Gastrocnemius medialis (tissue), 4 donors: ENCODE data around the gene CNR2. TPM values are rescaled to one million over a fixed set of nuclear protein-coding genes. Genes with fewer than 3 reads are reported as not detected.

Experiments used
- ATAC-seq, 2 donors: fragments of 150-250 bp; one replicate each; pipeline ENCODE4 v1.9.1; 2016
- DNase-seq, 2 donors: peaks; one replicate each; pipeline ENCODE4 v3.0.0-alpha.2; 2019
- H3K27ac ChIP-seq, 4 donors: fragments of 200-600 bp; sonication (generic); 1 replicate in 1 of 4; 2 replicates in 3 of 4; pipeline ENCODE4 v1.5.1; 2016 to 2018; ENCODE audit warnings: mild to moderate bottlenecking in 2 of 4, moderate library complexity in 1 of 4
- H3K27me3 ChIP-seq, 3 donors: fragments of 200-600 bp; sonication (generic) in 2 of 3; 1 replicate in 1 of 3; 2 replicates in 2 of 3; pipeline versions ENCODE4 v1.5.1 to v1.6.0; 2016 to 2019; ENCODE audit warnings: mild to moderate bottlenecking in 1 of 3, moderate library complexity in 1 of 3
- H3K36me3 ChIP-seq, 2 donors: fragments of 200-600 bp; sonication (generic) in 1 of 2; one replicate each; pipeline ENCODE4 v1.5.1; 2017 to 2018
- H3K4me1 ChIP-seq, 2 donors: fragments of 200-600 bp; sonication (generic) in 1 of 2; one replicate each; pipeline ENCODE4 v1.5.1; 2016 to 2017; ENCODE audit warnings: mild to moderate bottlenecking in 2 of 2
- H3K4me3 ChIP-seq, 4 donors: fragments of 200-600 bp; sonication (generic) in 3 of 4; 1 replicate in 1 of 4; 2 replicates in 3 of 4; pipeline ENCODE4 v1.5.1; 2016 to 2019; ENCODE audit warnings: mild to moderate bottlenecking in 2 of 4
- H3K9me3 ChIP-seq, 3 donors: fragments of 200-600 bp; sonication (generic) in 2 of 3; 1 replicate in 1 of 3; 2 replicates in 2 of 3; pipeline ENCODE4 v1.5.1; 2016 to 2019
- POLR2A ChIP-seq, 2 donors: fragments of 450-650 bp; IDR thresholded peaks; one replicate each; pipeline ENCODE4 v1.6.1; 2017; ENCODE audit warnings: antibody characterized with exemption in 2 of 2, mild to moderate bottlenecking in 2 of 2, moderate library complexity in 2 of 2
- in situ Hi-C, 4 donors: fragments of 200-750 bp; cut with MboI; loops; one replicate each; pipeline versions ENCODE4 v1.15.0 to v1.8.0; 2017; ENCODE audit warnings: low sequenced_read_pairs in 4 of 4
- intact Hi-C: fragments of 100-400 bp; cut with DNase I; formaldehyde crosslinking; loops from one replicate; pipeline ENCODE4 v1.15.1; 2023; ENCODE audit warnings: low total_unique reads
- total RNA-seq, 4 donors: library from RNA; depleted of rRNA; stranded (reverse); fragments of >200 nt; gene quantifications; one replicate each; pipeline versions ENCODE4 v1.1.0 to v1.2.3, GENCODE V29; 2016
- TF ChIP-seq, protein P1 (sequence below), 5 experiments: fragments of 450-650 bp in 3 of 5; fragments of 200-600 bp in 2 of 5; sonication (generic) in 2 of 5; IDR thresholded peaks in 4 of 5; conservative IDR thresholded peaks in 1 of 5; 1 replicate in 4 of 5; 2 replicates in 1 of 5; pipeline ENCODE4 v1.5.1; 2016 to 2019; ENCODE audit warnings: antibody characterized with exemption in 5 of 5, mild to moderate bottlenecking in 3 of 5, moderate library complexity in 3 of 5

CNR2 gene
- total RNA-seq, 4 donors from 2014 or later, result not detected

DNA sequence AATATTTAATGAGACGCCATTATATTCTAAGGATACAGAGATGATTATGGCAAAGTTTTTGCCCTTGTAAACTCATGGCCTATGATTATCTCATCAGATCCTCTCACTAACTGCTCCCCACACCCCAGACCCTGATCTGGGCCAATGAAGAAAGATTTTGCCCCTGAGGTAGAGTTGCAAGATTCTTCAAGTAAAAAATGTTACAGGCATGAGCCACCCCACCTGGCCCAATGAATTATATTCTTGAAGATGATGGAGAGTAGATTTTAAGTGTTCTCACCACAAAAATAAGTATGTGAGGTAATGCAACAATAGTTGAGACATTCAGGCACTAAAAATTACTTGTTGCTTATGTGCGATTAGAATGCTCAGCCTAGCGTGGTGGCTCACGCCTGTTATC lies 1.8 kb upstream of the CNR2 start:
- Histone ChIP-seq H3K36me3 (no peaks in the 10 kb centered on the region), H3K27ac (no peak overlapping the region), H3K9me3 (no peaks in the 10 kb centered on the region), H3K27me3 (no peaks in the 10 kb centered on the region), H3K4me3 (no peak overlapping the region), H3K4me1 (peaks cover 3% of the 10 kb centered on the region in 2 donors)
- in situ Hi-C loops (no loop called here), intact Hi-C loops (no loop called here)
- DNase-seq (no peak), ATAC-seq (no peak)
- no peak for TF ChIP-seq POLR2A (IDR thresholded peaks at IDR 0.05)
- TF ChIP-seq, protein P1, sequence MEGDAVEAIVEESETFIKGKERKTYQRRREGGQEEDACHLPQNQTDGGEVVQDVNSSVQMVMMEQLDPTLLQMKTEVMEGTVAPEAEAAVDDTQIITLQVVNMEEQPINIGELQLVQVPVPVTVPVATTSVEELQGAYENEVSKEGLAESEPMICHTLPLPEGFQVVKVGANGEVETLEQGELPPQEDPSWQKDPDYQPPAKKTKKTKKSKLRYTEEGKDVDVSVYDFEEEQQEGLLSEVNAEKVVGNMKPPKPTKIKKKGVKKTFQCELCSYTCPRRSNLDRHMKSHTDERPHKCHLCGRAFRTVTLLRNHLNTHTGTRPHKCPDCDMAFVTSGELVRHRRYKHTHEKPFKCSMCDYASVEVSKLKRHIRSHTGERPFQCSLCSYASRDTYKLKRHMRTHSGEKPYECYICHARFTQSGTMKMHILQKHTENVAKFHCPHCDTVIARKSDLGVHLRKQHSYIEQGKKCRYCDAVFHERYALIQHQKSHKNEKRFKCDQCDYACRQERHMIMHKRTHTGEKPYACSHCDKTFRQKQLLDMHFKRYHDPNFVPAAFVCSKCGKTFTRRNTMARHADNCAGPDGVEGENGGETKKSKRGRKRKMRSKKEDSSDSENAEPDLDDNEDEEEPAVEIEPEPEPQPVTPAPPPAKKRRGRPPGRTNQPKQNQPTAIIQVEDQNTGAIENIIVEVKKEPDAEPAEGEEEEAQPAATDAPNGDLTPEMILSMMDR (IDR thresholded peaks at IDR 0.05 in 4 of 5, conservative IDR thresholded peaks at IDR 0.05 in 1 of 5), result no peak

DNA sequence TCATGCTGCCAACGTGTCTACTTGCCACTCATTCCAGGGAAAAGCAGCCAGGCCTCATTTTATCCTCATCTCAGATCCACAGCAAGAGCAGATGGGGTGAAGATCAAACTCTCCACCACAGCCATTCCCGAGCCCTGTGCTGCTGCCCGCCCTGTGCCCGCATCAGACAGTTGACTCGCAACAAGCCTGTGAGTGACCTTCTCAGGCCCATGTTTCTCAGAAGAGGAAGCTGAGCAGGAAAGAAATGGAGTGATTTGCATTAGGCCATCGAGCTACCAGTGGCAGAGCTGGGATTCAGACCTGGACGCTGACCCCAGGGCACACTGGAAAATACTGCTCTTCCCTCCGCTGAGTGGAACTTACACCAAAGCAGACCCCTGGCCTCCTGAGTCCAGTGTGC lies 1.2 kb downstream of the CNR2 start:
- Histone ChIP-seq H3K4me1 (no peaks in the 10 kb centered on the region), H3K36me3 (no peaks in the 10 kb centered on the region), H3K9me3 (no peaks in the 10 kb centered on the region), H3K27ac (no peak overlapping the region), H3K27me3 (no peaks in the 10 kb centered on the region), H3K4me3 (no peak overlapping the region)
- DNase-seq, result no peak
- in situ Hi-C loops, result no loop called here
- no peak for ATAC-seq
- TF ChIP-seq POLR2A (IDR thresholded peaks at IDR 0.05), result no peak
- TF ChIP-seq, protein P1 (IDR thresholded peaks at IDR 0.05 in 4 of 5, conservative IDR thresholded peaks at IDR 0.05 in 1 of 5), result no peak
- intact Hi-C loops, result no loop called here

DNA sequence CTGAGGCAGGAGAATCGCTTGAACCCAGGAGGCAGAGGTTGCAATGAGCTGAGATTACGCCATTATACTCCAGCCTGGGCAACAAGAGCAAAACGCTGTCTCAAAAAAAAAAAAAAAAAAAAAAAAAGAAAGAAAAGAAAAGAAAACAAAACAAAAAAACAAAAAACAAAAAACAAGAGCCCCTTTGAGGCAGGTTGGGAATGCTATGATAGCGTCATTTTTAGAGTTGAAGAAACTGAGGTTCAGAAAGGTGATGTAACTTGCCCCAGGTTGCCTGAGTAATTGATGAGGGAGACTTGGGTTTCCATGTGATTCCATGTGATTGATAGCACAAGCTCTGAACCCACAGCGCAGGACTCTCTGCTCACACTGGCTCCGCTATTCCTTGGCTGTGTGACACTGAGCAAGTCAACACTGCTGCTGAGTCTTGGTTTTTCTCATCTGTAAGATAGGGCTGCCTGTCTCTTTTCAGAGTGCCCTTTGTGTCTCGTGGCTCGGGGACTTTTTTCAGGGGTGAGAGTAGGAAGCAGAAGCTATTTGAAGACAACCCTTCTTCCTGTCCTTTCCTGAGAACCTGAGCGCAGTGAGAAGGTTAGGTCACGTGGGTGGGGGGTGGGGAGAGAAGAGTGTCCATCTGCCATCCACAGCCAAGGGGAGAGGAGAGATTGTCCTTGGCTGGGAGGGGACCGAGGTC lies 2.5 kb downstream of the CNR2 start:
- no peak for TF ChIP-seq POLR2A (IDR thresholded peaks at IDR 0.05)
- TF ChIP-seq, protein P1 (IDR thresholded peaks at IDR 0.05 in 4 of 5, conservative IDR thresholded peaks at IDR 0.05 in 1 of 5), result no peak
- intact Hi-C loops, result no loop called here
- H3K27me3 ChIP-seq, result peaks cover 0 to 8% (median 4%) of the 10 kb centered on the region in 3 donors

DNA sequence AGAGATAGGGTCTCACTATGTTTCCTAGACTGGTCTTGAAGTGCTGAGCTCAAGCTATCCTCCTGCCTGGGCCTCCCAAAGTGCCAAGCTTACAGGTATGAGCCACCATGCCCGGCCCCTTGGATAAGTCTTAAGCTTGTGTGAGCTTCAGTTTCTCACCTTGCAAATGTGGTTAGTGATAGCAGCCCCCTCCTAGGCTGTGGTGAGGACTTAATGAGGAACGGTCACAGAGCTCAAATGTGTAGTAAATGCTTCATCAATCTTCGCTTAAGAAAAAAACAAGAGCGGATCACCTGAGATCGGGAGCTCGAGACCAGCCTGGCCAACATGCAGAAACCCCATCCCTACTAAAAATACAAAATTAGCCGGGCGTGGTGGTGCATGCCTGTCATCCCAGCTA lies 3.0 kb downstream of the CNR2 start:
- in situ Hi-C loops (no loop called here), intact Hi-C loops (no loop called here)
- no peak overlapping the region for H3K4me3 ChIP-seq
- no peaks in the 10 kb centered on the region for H3K36me3 ChIP-seq
- no peaks in the 10 kb centered on the region for H3K9me3 ChIP-seq
- TF ChIP-seq POLR2A (IDR thresholded peaks at IDR 0.05), result no peak
- TF ChIP-seq, protein P1 (IDR thresholded peaks at IDR 0.05 in 4 of 5, conservative IDR thresholded peaks at IDR 0.05 in 1 of 5), result no peak
- no peak for DNase-seq
- H3K27ac ChIP-seq, result no peak overlapping the region
- peaks cover 3 to 14% (median 8%) of the 10 kb centered on the region in 3 donors for H3K27me3 ChIP-seq
- no peaks in the 10 kb centered on the region for H3K4me1 ChIP-seq
- ATAC-seq, result no peak

More for the DNA sequence above, 2.5 kb downstream of the CNR2 start:
- in situ Hi-C loops, result no loop called here
- Histone ChIP-seq H3K4me3 (no peak overlapping the region), H3K27ac (no peak overlapping the region), H3K4me1 (no peaks in the 10 kb centered on the region), H3K9me3 (no peaks in the 10 kb centered on the region), H3K36me3 (no peaks in the 10 kb centered on the region)
- ATAC-seq (no peak), DNase-seq (no peak)

DNA sequence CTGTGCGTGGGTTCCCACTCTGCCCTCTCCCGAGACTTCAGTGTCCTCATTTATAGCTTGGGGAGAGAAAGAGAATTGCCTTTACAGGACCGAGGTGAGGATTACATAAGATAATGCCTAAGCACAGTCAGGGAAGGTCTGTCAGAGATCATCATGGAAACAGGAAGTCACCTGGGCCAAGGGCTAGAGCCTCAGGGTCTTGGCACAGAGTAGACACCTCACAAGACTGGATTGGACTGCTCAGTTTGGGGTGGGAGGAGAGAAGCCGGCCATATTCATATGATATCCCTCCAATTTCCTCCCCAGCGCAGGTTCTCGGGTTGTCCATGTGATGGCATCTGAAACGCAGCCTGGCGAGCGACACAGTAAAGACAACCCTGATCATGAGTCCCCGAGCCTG lies 3.8 kb downstream of the CNR2 start:
- in situ Hi-C loops (no loop called here), intact Hi-C loops (no loop called here)
- no peak overlapping the region for H3K27ac ChIP-seq
- H3K4me3 ChIP-seq, result no peak overlapping the region
- DNase-seq (no peak), ATAC-seq (peak in 1 of 2 donors; percentile 30)
- H3K4me1 ChIP-seq, result no peaks in the 10 kb centered on the region
- H3K36me3 ChIP-seq, result no peaks in the 10 kb centered on the region
- TF ChIP-seq, protein P1 (IDR thresholded peaks at IDR 0.05 in 4 of 5, conservative IDR thresholded peaks at IDR 0.05 in 1 of 5), result no peak
- no peak for TF ChIP-seq POLR2A (IDR thresholded peaks at IDR 0.05)
- peaks cover 10 to 19% (median 12%) of the 10 kb centered on the region in 3 donors for H3K27me3 ChIP-seq
- no peaks in the 10 kb centered on the region for H3K9me3 ChIP-seq
